DND-41 (cell line): ENCODE data around the gene RHBDD3.
"Not testable (repeated sequence)": the region's sequence is repeated elsewhere in the genome, so short reads cannot be mapped to it uniquely, and the experiment has no call there.

Experiments
- ATAC-seq: fragments of 200-7000 bp; cut with Tn5 transposase; 3 replicates; pipeline ENCODE4 v1.9.1; 2021; ENCODE audit warnings: low read depth; ENCODE audit not compliant: insufficient read depth
- DNase-seq: peaks from one replicate; pipeline ENCODE4 v3.0.0-alpha.2; 2020
- H2AFZ ChIP-seq: 2 replicates; pipeline ENCODE4 v1.6.0; 2012; ENCODE audit warnings: low read depth, low read length
- H3K27ac ChIP-seq: 2 replicates; pipeline ENCODE4 v1.5.1; 2012; ENCODE audit warnings: low read length, inconsistent platforms
- H3K27me3 ChIP-seq: fragments of 200-600 bp; sonication (generic); 2 replicates; pipeline ENCODE4 v1.6.0; 2012; ENCODE audit warnings: low read length, mild to moderate bottlenecking, inconsistent platforms; ENCODE audit not compliant: insufficient read depth, poor library complexity
- H3K36me3 ChIP-seq: 2 replicates; pipeline ENCODE4 v1.5.1; 2012; ENCODE audit warnings: low read length, inconsistent platforms; ENCODE audit not compliant: insufficient read depth
- H3K4me1 ChIP-seq: 2 replicates; pipeline ENCODE4 v1.5.1; 2012; ENCODE audit warnings: mild to moderate bottlenecking, low read length; ENCODE audit not compliant: insufficient read depth
- H3K4me2 ChIP-seq: 2 replicates; pipeline ENCODE4 v1.6.0; 2012; ENCODE audit warnings: mild to moderate bottlenecking, moderate library complexity, low read length, inconsistent platforms; ENCODE audit not compliant: insufficient read depth
- H3K4me3 ChIP-seq, 2 experiments: fragments of 200-600 bp in 1 of 2; shearing (Covaris generic) in 1 of 2; 2 replicates each; pipeline ENCODE4 v1.5.1; 2012 to 2016; ENCODE audit warnings: inconsistent platforms in 2 of 2, low read length in 2 of 2, mild to moderate bottlenecking in 2 of 2, low read depth in 1 of 2, moderate library complexity in 1 of 2
- H3K79me2 ChIP-seq: 2 replicates; pipeline ENCODE4 v1.6.0; 2012; ENCODE audit warnings: low read length, inconsistent platforms; ENCODE audit not compliant: insufficient read depth
- H3K9ac ChIP-seq: 2 replicates; pipeline ENCODE4 v1.6.0; 2012; ENCODE audit warnings: low read depth, mild to moderate bottlenecking, inconsistent platforms, low read length, moderate library complexity
- H3K9me3 ChIP-seq: 2 replicates; pipeline ENCODE4 v1.5.1; 2012; ENCODE audit warnings: low read length, moderate library complexity, mild to moderate bottlenecking, inconsistent platforms; ENCODE audit not compliant: insufficient read depth, severe bottlenecking
- H4K20me1 ChIP-seq: 2 replicates; pipeline ENCODE4 v1.6.0; 2012; ENCODE audit warnings: low read length; ENCODE audit not compliant: insufficient read depth
- CTCF ChIP-seq: IDR thresholded peaks from 2 replicates; pipeline ENCODE4 v1.5.1; 2012; ENCODE audit warnings: borderline replicate concordance, low read length, moderate library complexity, mild to moderate bottlenecking; ENCODE audit not compliant: poor library complexity, severe bottlenecking; ENCODE audit errors: extremely low read depth
- EZH2 ChIP-seq: IDR thresholded peaks from 3 replicates; pipeline ENCODE4 v1.6.1; 2012; ENCODE audit warnings: borderline replicate concordance, low read depth, mild to moderate bottlenecking, moderate library complexity, low read length, inconsistent platforms; ENCODE audit not compliant: severe bottlenecking

RHBDD3 gene

GRCh38 chr22:29253561-29254285, 14.1 kb downstream of the RHBDD3 start:
- DNase-seq (no peak), ATAC-seq (no peak)
- TF ChIP-seq CTCF (no peak), EZH2 (no peak)
- Histone ChIP-seq H3K4me1 (peaks cover 9% of the 10 kb centered on the region; the same call in 1 of the 2 replicates), H3K9me3 (no peaks in the 10 kb centered on the region), H3K4me3 (no peak overlapping the region), H3K9ac (no peak overlapping the region), H3K4me2 (no peak overlapping the region), H3K79me2 (no peaks in the 10 kb centered on the region), H2AFZ (no peak overlapping the region), H3K27ac (no peak overlapping the region), H3K36me3 (peaks cover 30% of the 10 kb centered on the region), H4K20me1 (no peaks in the 10 kb centered on the region; the same call in 1 of the 2 replicates), H3K27me3 (no peaks in the 10 kb centered on the region)

- DNase-seq, result no peak
- H3K9me3 ChIP-seq, result no peaks in the 10 kb centered on the region
- H3K79me2 ChIP-seq, result no peaks in the 10 kb centered on the region
- H3K27me3 ChIP-seq, result no peaks in the 10 kb centered on the region
- no peak for ATAC-seq
- TF ChIP-seq CTCF (no peak), EZH2 (no peak)
- no peak overlapping the region for H3K27ac ChIP-seq
- no peak overlapping the region for H3K4me3 ChIP-seq
- no peaks in the 10 kb centered on the region for H4K20me1 ChIP-seq
- no peak overlapping the region for H3K4me2 ChIP-seq
- no peak overlapping the region for H3K9ac ChIP-seq
- no peak overlapping the region for H2AFZ ChIP-seq
- H3K36me3 ChIP-seq, result peaks cover 23% of the 10 kb centered on the region
- peaks cover 9% of the 10 kb centered on the region; the same call in 1 of the 2 replicates for H3K4me1 ChIP-seq
These were observed 15.5 kb downstream of the RHBDD3 start for GRCh38 chr22:29251981-29252911.

- no peak for TF ChIP-seq CTCF
- TF ChIP-seq EZH2, result no peak
- DNase-seq (no peak), ATAC-seq (no peak)
- H3K4me3 ChIP-seq, result no peak overlapping the region
- H3K9ac ChIP-seq, result no peak overlapping the region
- peaks cover 28% of the 10 kb centered on the region for H3K36me3 ChIP-seq
- H3K27ac ChIP-seq, result no peak overlapping the region
- no peak overlapping the region for H3K4me2 ChIP-seq
- H2AFZ ChIP-seq, result no peak overlapping the region
- no peaks in the 10 kb centered on the region for H3K79me2 ChIP-seq
- no peaks in the 10 kb centered on the region for H4K20me1 ChIP-seq
- no peaks in the 10 kb centered on the region for H3K9me3 ChIP-seq
- H3K27me3 ChIP-seq, result no peaks in the 10 kb centered on the region
- H3K4me1 ChIP-seq, result peaks cover 9% of the 10 kb centered on the region; the same call in 1 of the 2 replicates
These were observed 16.5 kb downstream of the RHBDD3 start for GRCh38 chr22:29251265-29251664.

GRCh38 chr22:29247891-29248290, 19.9 kb downstream of the RHBDD3 start:
- not testable (repeated sequence) for H2AFZ ChIP-seq, H3K27ac ChIP-seq, H4K20me1 ChIP-seq, H3K4me2 ChIP-seq, H3K9ac ChIP-seq, H3K4me3 ChIP-seq, H3K9me3 ChIP-seq, H3K79me2 ChIP-seq, ATAC-seq, H3K27me3 ChIP-seq, DNase-seq
- Histone ChIP-seq H3K4me1 (peaks cover 24% of the 10 kb centered on the region), H3K36me3 (peaks cover 29% of the 10 kb centered on the region)
